ENCODE results near the gene THADA. TPM values are rescaled to one million over a fixed set of nuclear protein-coding genes. Genes with fewer than 3 reads are reported as not detected.
A peak's percentile ranks its signal among the peaks of the same experiment; 100 is the strongest.
"Not testable (repeated sequence)": the region's sequence is repeated elsewhere in the genome, so short reads cannot be mapped to it uniquely, and the experiment has no call there.

The THADA gene
- total RNA-seq, 1 donor from 2014 or later, result 51.4 TPM

DNA sequence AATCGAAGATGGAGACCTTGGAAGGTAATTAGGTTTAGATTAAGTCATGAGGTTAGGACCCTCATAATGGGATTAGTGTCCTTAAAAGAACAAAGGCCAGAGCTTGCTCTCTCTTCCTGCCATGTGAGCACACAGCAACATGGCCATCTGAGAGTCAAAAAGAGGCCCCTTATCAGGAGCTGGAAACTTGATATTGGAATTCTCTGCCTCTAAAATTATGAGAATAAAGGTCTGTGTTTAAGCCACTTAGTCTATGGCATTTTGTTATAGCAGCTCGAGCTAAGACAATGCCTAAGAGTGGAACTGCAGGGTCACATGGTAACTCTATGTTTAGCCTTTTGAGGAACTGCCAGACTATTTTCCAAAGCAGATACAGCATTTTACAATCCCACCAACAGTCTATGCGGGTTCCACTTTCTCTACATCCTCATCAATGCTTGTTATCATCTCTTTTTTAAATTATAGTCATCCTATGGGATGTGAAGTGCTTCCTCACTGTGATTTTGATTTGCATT, 42.4 kb downstream of the THADA start:
- ChIA-PET POLR2A (interaction anchor here (0.6 kb wide), 1 partner anchor 13 kb away, joined by 5 read pairs; no protein-coding TSS in a partner anchor), CTCF (no interaction called here)
- DNase-seq (no peak), ATAC-seq (ENCODE audit: low read depth) (no peak)
- Mint-ChIP-seq H3K9me3 (no peaks in the 10 kb centered on the region), H3K27me3 (no peaks in the 10 kb centered on the region), H3K4me1 (no peaks in the 10 kb centered on the region), H3K27ac (no peak overlapping the region), H3K36me3 (ENCODE audit: low read depth) (peaks cover 77% of the 10 kb centered on the region), H3K4me3 (no peak overlapping the region)
- intact Hi-C loops (cut with micrococcal nuclease), result no loop called here
- TF ChIP-seq CTCF (IDR thresholded peaks at IDR 0.05), result no peak

DNA sequence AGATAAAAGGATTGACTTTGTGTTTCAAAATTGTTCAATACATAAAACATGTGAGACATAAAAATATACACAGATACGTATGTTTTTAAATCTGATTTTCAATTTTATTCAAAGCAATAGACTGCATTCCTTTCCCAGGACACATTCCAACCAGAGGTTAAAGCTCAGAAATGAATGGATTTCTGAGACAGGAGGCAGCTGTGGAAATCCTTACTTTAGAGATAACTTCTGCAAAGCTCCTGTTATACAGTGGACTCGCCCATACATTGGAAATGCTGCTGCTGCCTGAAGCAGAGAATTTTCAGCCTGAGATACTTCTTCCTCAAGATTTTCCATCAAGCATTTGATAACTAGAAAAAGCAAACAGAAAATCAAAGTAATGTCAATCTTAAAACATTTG, 43.8 kb downstream of the THADA start:
- H3K9me3 Mint-ChIP-seq, result no peaks in the 10 kb centered on the region
- no peak for TF ChIP-seq CTCF (IDR thresholded peaks at IDR 0.05)
- no peak overlapping the region for H3K4me3 Mint-ChIP-seq
- POLR2A ChIA-PET, result interaction anchor here (0.6 kb wide), 1 partner anchor 1192 kb away, joined by 3 read pairs; no protein-coding TSS in a partner anchor
- DNase-seq, result no peak
- no peaks in the 10 kb centered on the region for H3K27me3 Mint-ChIP-seq
- H3K4me1 Mint-ChIP-seq, result no peaks in the 10 kb centered on the region
- H3K36me3 Mint-ChIP-seq (ENCODE audit: low read depth), result peaks cover 74% of the 10 kb centered on the region
- ATAC-seq (ENCODE audit: low read depth), result no peak
- H3K27ac Mint-ChIP-seq, result no peak overlapping the region
- intact Hi-C loops (cut with micrococcal nuclease), result no loop called here
- CTCF ChIA-PET, result no interaction called here

DNA sequence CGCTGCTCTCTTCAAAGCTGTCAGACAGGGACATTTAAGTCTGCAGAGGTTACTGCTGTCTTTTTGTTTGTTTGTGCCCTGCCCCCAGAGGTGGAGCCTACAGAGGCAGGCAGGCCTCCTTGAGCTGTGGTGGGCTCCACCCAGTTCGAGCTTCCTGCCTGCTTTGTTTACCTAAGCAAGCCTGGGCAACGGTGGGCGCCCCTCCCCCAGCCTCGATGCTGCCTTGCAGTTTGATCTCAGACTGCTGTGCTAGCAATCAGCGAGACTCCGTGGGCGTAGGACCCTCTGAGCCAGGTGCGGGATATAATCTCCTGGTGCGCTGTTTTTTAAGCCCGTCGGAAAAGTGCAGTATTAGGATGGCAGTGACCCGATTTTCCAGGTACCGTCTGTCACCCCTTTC, 47.5 kb downstream of the THADA start:
- CTCF ChIA-PET; H3K4me1 Mint-ChIP-seq; H3K4me3 Mint-ChIP-seq; H3K27me3 Mint-ChIP-seq; ATAC-seq (ENCODE audit: low read depth); POLR2A ChIA-PET; DNase-seq; intact Hi-C loops (cut with micrococcal nuclease); H3K9me3 Mint-ChIP-seq; H3K27ac Mint-ChIP-seq: not testable (repeated sequence)
- H3K36me3 Mint-ChIP-seq (ENCODE audit: low read depth), result peaks cover 52% of the 10 kb centered on the region

DNA sequence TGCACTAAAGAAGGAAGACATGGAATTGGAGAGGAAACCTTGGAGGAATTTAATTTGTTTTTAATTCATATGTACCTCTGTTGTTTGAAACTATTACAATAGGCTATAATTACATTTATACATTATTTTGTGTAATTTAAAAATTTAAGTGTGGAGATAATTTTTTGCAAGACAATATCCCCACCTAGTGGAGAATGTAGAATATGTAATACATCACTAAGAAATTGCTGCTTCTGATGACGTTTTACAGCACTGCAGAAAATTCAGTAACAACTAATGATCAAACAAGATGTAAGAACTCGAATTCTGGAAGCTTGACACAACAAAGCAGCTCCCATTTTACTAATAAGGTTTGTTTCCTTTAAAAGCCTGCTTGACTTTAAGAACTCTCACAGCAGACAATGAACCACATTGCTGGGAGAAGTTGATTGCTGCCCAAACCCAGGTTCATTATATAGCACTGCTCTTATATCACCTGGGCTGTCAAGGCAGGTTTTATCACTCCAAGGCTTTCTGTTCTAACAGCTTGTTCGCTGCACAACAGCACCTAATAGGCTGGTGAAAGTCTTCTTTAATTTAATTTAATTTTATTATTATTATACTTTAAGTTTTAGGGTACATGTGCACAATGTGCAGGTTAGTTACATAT, 53.4 kb downstream of the THADA start:
- Mint-ChIP-seq H3K27me3 (no peaks in the 10 kb centered on the region), H3K9me3 (no peaks in the 10 kb centered on the region), H3K4me1 (peaks cover 18% of the 10 kb centered on the region), H3K4me3 (no peak overlapping the region), H3K27ac (no peak overlapping the region), H3K36me3 (ENCODE audit: low read depth) (peaks cover 16% of the 10 kb centered on the region)
- ChIA-PET POLR2A (no interaction called here), CTCF (interaction anchor here (0.8 to 3.5 kb wide), 8 partner anchors 26 to 713 kb away, joined by 3 to 32 read pairs (median 4); no protein-coding TSS in a partner anchor)
- ATAC-seq (ENCODE audit: low read depth), result peak; percentile 40
- TF ChIP-seq CTCF (IDR thresholded peaks at IDR 0.05), result no peak
- DNase-seq, result no peak
- intact Hi-C loops (cut with micrococcal nuclease), result loop anchor here (1.0 to 5.0 kb wide), 6 partner anchors 58 to 713 kb away; no protein-coding TSS in a partner anchor

- H3K27ac Mint-ChIP-seq, result no peak overlapping the region
- intact Hi-C loops (cut with micrococcal nuclease), result loop anchor here (5.0 kb wide), 1 partner anchor 414 kb away; no protein-coding TSS in a partner anchor
- H3K9me3 Mint-ChIP-seq, result no peaks in the 10 kb centered on the region
- peaks cover 27% of the 10 kb centered on the region for H3K4me1 Mint-ChIP-seq
- H3K27me3 Mint-ChIP-seq, result no peaks in the 10 kb centered on the region
- DNase-seq (no peak), ATAC-seq (ENCODE audit: low read depth) (no peak)
- no peak for TF ChIP-seq CTCF (IDR thresholded peaks at IDR 0.05)
- H3K4me3 Mint-ChIP-seq, result no peak overlapping the region
- peaks cover 19% of the 10 kb centered on the region for H3K36me3 Mint-ChIP-seq (ENCODE audit: low read depth)
- ChIA-PET CTCF (interaction anchor here (0.6 to 3.5 kb wide), 13 partner anchors 15 to 712 kb away, joined by 3 to 32 read pairs (median 3); no protein-coding TSS in a partner anchor), POLR2A (interaction anchor here (0.6 kb wide), 1 partner anchor 306 kb away, joined by 3 read pairs; no protein-coding TSS in a partner anchor)
Observed at GRCh38 chr2:43541165-43541564, 54.7 kb downstream of the THADA start.

Measured in activated B cell treated with CpG ODN at 0.5 μM for 24 hours (primary cell).